GM21619 (cell line): ENCODE measurements around the gene FBXW8.

Experiments
- ATAC-seq: cut with Tn5 transposase; IDR thresholded peaks from one replicate; pipeline ENCODE4 v1.9.1; 2021; ENCODE audit not compliant: unreplicated experiment

The FBXW8 gene

DNA sequence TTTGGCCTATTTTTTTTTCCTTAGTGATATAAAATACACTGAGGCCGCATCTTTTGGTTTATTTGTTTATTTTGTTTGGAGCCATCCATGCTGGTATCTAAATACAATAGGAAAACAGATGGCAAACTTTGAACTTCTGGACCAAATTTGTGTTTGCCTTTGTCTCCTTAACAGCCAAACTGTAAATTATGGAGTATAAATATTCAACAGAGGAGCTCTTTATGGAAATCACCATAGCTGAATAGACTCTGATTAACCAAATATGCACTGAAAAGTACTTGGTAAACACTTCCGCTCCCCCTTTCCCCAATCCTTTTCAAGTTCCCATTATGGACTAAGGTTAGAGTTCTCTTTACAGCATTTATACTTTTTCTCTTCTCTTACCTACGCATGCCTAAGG lies 107.9 kb downstream of the FBXW8 start:
- ATAC-seq = no peak

DNA sequence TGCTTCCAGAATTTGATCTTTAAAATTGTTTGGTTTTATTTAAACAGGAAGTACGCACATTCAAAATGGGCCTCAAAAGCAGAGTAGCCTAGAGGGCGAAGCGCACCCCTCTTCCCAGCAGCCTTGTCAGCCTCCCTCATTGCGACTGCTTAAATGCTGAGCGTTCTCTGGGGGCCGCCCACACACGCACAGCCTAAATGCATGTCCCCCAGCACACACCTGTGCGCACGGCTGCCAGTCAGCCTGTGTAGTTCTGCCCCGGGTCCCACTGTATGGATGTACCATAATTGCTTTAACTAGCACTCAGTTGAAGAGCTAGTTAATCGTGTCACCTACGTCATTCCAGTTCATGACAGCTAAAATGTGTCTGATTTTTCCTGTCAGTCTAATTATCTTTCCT lies 109.1 kb downstream of the FBXW8 start:
- ATAC-seq = no peak

DNA sequence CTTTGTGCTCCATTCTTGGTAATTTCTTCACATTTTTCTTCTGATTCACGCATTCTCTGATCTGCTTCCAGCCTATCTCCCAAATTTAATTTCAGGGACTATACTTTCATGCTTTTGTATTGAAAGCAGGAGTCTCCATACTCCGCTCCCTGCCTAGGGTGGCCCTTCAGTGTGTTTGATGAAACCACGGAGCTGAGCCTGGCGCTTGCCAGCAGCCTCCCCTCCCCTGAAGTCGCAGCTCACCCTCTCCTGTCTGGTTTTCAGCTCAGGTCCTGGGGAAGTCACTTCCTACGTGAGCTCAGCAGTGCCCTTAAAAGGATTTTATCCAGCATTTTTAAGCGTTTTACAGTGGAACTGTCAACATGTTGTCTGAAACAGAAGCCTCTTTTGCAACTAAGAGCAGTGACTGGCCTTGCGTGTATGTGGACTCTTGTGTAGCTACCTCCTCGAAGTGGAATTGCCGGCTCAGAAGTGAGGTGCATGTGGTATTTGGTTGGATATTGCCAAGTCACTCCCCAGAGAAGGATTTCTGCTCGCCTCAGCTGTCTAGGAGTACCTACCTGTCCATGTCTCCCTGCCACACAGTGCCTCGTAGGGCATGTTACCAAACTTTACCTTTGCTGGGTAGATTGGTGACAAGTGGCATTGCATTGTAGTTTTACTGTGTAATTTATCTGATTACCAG lies 109.9 kb downstream of the FBXW8 start:
- no peak for ATAC-seq

DNA sequence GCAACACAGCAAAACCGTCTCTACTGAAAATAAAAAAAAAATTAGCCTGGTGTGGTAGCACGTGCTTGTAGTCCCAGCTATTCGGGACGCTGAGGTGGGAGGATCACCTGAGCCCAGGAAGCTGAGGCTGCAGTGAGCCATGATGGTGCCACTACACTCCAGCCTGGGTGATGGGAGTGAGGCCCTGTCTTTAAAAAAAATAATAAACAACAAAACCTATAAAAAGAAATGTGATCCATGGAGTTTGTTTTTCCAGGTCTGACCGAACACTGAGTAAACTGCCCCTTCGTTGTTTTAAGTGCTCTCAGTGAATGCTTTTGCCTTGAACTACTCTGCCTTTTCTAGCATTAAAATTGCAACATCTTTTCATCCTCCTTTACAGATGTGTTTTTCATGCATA lies 111.7 kb downstream of the FBXW8 start:
- no peak for ATAC-seq

DNA sequence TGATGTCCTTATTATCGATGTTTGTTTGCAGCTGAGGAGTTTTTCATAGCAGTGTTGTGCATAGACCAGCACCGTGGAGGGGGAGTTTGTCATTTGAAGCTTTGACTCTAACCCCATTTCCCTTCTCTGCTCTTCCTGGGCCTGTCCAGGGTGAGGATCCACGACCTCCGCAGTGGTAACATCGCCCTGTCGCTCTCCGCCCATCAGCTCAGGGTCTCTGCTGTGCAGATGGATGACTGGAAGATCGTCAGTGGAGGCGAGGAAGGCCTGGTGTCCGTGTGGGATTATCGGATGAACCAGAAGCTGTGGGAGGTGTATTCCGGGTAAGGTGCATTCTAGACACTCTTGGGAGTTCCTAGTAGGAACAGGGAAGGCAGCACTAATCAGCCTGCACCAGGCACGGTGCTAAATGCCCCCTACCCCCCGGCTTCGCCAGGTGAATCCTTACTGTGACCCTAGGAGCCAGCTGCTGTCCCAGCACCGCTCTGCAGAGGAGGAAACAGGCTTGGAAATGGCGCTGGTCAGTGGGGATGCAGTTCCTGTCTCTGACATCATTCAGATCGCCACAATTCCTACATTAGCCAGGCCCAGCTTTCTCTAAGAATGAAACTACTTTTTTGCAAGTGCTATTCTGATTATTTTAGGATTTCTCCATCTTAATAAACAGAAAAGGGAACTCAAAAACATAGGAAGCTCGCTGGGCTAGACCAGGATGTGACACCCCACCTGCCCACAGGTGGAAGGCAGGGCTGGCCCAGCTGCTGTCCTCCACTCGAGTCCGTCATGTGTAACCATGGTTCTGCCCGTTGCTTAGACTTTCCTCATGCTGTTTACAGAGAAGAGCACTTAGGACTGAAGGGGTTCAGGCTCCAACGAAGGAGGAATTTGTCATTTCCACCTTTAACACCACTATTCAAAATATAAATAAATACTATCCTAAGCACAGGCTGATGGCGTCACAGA lies 113.5 kb downstream of the FBXW8 start:
- no peak for ATAC-seq

DNA sequence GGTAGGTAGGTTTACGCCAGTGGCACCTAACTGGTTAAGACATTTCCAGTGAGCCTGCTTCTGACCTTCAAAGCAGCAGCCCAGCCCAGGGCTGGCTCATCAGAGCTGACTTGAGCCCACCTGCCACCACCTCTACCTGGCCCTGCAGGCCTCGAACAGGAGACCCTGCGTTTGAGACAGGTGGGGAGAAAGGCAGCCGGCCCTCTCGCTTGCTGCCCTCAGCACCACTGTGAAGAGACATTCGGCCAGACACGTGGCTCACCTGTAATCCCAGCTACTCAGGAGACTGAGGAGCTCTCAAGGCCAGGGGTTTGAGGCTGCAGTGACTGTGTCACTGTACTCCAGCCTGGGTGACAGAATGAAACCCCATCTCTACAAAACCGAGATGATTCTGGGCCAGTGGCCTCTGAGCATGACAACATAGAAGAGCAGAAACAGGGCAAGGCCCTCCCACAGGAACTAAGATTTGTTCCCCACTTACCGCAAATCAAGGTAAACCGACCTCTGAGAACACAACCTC lies 114.3 kb downstream of the FBXW8 start:
- no peak for ATAC-seq

DNA sequence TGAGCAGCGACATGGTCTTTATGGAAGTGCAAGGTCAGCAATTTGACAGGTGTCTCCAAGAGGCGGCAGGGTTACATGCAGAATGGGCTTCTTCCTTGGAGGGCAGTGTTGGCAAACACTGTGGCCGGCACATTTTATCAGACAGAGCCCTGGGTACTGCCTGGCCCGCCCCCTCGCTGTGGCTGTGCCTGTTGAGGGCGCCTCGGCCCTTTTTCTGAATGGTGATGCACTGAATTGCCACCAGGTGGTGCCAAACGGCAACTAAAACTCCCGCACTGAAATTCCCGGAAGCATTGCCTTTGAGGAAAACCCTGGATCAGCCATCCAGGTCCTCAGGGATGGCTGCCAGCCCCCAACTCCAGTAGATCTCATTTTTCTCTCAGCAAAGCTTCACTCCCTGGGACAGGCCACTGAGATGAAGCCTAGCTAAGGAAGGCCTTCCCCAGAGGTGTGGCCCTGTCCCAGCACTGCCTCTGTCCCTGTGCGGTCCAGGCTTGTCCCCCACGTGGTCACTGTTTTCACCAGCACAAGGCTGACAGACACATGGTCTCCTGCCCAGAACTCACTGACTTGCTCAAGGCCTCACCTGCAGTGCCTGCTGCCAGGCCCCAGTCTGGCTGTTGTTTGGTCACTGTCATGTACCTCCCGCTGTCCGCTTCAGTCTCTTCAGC lies 114.9 kb downstream of the FBXW8 start:
- peak; percentile 79 for ATAC-seq

DNA sequence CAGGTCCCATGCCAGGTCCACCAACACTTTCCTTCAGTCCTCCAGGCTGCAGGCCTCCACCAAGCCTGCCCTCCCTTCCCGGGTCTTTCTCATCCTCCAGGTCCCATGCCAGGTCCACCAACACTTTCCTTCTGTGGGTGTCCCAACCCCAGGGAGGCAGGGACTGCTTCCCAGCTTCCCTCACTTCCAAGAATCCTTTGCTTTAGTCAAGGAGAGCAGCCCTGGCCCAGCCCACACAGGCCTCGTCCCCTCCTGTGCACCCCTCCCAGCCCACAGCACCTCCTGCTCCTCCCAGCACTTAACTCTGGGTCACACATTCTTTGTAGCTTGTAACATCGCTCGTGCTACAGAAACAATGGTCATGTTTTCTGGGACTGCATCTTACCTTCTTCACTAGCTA lies 115.6 kb downstream of the FBXW8 start:
- no peak for ATAC-seq

DNA sequence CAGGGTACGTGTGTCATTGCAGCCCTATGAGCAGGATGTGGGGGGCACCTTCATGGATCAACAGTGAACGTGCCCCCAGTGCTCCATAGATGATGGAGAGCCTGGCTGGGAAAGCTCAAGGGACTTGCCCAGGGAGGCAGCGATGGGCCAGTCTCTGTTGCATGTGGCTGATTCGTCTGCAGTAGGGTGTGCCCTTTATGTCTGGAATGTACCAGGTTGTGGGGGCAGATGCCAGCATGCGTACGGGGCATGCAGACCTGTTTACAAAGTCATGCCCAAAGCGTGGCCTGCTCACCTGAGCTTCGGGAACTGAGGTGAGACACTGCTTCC lies 116.1 kb downstream of the FBXW8 start:
- no peak for ATAC-seq

DNA sequence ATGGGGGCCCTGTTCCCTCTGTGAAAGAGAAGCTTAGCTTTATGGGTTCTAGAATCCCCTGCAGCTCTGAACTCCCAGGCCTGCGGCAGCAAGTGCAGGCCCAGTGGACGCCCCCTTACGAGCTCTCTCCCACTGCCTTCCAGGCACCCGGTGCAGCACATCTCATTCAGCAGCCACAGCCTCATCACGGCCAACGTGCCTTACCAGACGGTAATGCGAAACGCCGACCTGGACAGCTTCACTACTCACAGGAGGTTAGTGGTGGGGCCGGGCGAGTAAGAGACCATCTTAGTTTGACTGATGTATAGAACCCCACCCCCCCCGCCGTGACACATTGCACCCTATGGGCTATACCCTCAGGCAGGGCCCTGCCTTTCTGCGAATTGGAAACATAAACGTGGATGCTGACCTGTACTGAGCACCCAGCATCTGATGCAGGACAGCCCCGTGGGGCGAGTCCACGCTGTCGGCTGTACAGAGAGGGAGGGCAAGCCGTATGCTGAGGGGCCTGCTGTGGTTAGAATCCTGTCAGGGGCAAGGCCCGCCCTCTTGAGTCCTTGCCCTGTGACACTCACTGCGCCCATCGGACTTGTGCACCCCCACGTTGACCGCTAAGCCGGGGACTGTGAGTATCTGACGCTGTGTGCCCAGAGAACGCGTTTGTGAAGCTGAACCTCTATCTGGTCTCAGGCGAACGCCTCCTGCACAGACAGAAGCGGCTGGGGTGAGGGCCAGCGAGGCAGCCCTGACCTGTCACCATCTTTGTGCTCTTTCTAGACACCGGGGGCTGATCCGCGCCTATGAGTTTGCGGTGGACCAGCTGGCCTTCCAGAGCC lies 116.7 kb downstream of the FBXW8 start:
- no peak for ATAC-seq

DNA sequence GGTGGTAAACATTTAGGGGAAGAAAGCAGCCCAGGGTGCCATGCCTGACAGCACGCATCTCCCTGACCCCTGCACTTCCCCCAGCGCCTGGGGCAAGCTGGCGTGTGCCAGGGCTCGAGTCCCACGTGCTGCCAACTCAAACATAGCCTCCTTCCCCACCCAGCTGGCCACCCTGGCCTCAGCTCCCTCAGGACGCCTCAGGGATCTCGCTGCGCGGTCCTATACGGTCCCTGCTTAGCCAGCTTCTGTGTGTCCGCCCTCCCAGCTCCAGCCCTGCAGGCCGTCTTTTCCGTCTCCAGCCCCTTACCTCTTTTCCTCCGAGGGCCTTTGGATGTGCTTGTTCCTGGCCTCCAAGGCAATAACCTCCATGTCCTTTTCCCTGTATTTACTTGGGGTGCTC lies 117.5 kb downstream of the FBXW8 start:
- ATAC-seq = no peak

DNA sequence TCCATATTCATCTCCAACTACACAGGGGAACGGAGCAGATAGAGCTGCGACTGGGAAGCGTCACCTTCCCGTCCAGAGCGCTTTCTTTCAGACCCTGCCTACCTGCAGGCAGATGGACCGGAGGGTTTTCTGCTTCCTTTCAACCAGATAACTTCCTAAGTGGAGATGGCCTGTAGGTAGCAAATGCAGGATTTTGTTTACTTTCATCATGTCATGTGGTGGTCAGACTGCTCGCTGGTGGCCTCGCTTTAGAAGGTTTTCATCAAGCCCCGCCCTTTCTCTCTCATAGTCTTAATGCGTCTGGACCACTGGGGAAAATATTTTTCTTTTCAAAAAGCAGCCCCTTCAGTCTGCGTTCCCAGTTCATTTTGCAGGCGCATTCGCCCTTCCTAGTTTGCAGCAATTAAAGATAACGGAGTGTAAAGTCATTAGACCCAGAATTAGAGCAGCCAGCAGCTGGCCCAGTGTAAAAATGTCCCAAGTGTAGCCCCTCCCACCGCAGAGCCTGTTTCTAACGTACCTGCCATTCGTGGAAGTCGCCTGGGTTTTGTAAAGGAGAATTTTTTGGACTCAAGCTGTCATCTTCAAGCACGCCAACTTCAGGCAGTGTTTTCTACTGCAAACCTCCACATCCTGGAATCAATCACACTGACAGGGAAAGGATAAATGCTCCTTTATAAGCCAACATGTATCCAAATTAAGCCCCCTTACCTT lies 119.6 kb downstream of the FBXW8 start:
- no peak for ATAC-seq

DNA sequence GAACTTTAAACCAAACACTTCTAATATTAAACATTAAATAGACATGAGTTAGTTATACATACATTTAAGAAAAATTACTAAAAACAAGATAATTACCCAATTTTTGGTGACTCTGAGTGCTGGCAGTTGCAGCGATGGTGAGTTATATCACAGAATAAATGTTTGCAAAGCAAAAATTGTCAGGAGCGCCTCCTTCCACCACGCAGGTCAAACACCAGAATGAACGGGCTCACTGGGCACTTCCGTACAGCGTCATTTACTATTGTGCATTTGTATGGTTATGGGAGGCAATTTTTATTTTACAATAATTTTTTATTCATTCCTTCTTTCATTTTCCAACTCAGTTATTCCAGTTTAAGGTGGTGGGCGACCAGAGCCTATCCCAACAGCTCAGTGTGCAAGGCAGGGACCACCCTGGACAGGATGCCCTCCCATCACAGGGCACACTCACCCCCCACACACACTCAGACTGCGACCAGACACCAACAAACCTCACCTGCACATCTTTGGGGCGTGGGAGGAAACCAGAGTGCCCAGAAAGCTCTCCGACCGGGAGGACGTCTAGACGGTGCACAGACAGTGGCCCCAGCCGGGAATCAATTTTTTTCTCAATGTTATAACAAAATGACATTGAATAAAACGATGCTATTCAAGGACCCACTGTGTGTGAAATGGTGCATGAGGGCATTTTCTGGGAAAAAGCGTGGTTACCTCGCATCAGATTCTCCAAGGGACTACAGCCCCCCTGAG lies 121.3 kb downstream of the FBXW8 start:
- ATAC-seq = no peak

DNA sequence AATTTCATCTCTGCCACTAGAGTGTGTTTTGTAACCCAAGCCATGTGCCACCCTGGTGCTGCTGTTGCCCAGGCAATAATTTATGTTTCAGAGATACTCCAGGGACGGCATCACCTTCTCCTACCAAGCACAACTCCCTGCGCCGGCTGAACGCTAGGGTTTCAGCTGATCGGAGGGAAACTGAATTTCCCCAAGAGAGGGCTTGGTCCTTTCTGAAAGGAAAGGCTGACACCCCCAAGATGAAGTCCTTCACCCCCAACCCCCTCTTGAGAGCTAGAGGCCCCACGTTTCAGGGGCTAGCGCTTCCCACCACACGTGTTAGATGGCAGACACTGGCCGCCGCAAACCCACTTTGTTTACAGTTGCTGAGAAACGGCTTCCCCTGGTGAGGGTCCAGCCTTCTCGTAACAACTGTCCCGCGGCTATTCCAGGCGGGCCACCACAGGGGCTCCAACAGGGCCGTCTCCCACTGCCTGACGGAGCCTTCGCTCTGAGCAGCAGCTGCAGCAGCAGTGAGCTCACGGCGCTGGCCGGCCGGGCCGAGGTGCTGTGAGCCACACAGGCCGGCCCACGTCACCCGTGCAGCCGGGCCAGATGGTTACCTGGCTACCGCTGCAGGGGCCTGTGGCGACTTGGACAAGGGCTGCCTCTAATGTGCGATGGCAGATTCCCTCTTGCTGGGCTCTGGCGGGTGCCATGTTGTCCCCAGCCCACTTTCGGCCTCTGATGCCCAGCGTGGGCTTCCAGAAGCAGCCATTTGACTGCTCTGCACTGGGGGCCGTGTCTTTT lies 122.0 kb downstream of the FBXW8 start:
- ATAC-seq = no peak

DNA sequence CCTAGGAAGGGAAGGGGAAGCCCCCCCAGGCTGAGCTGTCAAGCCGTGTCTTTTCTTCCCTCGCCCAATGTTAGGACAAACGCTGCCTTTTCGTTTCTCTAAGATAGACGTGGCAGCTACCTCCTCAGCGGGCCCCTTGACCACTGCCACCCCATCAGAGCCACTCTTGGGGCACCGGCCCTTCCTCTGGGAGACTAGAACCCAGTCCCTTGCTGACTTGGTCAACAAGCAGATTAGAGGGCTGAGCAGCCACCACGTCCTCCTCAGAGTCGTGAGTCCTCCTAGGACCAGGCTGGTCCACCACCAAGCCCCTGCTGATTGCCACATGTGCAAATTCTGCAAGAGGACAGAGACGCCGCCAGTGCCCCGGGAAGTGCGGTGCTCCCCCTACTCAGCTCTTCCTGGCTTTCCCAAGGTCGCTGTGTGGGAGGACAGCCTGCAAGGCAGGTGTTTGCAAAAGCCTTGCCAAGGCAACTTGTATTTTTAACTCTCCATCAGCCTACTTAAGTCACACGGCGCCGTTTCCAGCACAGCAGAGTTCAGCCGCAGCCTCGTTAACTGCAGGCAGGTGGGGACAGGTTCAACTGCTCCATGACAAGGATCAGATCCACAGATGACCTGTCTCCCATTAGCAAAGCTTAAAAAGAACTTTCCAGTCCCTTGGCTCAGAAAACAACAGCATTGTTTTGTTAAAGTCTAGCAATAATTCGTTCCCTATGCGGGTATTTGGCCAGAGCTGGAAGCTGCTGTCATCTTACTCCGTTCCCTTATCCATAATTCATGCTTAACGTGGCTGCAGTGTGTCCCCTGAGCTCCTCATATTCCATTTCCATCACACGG lies 122.9 kb downstream of the FBXW8 start:
- ATAC-seq = no peak

DNA sequence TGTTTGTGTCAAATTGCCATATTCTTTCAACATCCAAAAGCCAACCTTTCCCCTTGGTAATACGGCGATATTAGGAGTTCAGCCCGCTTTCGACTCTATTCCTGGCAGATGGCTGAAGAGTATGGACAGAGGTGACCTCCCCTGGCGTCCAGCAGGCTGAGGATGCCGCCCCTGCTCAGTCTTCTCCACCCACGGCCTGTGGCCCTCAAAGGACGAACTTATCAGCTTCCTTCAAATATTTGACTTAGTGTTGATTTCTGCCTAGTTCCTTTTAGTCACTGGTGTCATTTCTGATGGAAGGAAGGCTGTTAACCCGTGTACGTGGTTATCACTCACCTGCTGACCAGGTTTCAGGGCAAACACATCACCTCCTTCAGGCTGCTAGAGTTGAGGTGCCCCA lies 123.5 kb downstream of the FBXW8 start:
- ATAC-seq = no peak

DNA sequence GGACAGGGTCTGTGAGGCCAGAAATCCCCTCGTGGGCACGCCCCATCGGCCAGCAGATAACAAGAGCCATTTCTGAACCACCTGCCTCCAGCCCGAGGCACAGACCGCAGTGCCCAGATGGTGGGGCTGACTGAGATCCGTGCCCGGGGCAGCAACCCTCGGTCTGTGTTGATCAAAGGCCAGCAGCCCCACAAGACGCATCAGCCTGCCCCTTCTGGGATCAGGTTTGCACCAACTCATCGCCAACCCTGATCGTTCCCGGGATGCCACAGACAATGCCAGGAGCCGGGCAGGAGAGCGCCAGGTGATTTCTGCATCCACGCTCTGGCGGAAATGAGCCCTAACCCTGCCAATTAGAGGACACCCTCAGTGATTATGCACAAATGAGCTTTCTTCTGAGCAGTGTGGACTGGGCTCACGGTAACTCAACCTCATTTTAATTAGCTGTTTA lies 124.0 kb downstream of the FBXW8 start:
- no peak for ATAC-seq

DNA sequence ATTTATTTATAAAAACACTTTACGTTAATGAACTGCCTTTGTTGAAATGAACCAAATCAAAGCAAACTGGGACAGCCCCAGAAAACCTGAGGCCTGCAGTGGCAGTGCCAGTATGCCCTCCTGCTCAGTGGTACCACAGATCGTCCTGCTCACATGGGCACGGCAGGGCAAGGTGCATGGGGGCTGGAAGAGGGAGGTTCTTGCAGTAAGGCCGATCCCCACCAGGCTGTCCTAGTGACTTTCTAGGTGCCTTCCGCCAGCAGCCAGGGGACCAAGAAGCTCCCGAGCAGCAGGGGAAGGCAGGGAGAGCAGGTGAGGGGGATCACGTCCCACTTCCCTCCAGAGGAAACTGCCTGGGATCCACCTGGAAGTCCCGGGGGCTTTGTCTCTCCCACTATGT lies 124.5 kb downstream of the FBXW8 start:
- ATAC-seq = no peak
